IPS DF 19.7 (cell line): ENCODE measurements around the gene BANF1.
"Not testable (repeated sequence)": the region's sequence is repeated elsewhere in the genome, so short reads cannot be mapped to it uniquely, and the experiment has no call there.

Experiments
- DNase-seq: peaks from one replicate; pipeline ENCODE4 v3.0.0-alpha.2; 2013; ENCODE audit warnings: low read depth, low spot score

BANF1 gene

DNA sequence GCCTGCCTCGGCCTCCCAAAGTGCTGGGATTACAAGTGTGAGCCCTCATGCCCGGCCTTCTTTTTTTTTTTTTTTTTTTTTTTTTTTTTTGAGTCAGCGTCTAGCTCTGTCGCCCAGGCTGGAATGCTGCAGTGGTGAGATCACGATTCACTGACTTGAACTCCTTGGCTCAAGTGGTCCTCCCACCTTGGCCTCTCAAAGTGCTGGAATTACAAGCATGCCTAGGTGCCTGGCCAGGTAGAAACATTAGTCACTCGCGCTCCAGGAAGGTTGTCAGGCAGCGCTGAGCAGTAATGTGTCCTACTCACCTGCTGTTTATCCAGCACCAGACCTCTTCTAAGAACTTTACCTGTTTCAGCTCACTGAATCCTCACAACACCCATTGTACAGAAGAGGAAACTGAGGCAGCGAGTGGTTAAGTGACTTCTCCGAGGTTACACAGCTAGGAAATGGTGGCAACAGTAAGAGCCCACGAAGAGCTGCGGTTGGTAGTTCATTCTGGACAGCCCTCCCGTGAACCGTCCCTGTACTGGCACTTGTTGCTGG is 9.0 kb downstream of the BANF1 start:
- no peak for DNase-seq

- no peak for DNase-seq
Observed at GRCh38 chr11:66011785-66012303, 9.5 kb downstream of the BANF1 start, which contains the start of gene CST6. Gene CST6, plus strand, starts transcription at chr11:66012008. Its CDS starts 37 bp downstream, at chr11:66012045.

DNA sequence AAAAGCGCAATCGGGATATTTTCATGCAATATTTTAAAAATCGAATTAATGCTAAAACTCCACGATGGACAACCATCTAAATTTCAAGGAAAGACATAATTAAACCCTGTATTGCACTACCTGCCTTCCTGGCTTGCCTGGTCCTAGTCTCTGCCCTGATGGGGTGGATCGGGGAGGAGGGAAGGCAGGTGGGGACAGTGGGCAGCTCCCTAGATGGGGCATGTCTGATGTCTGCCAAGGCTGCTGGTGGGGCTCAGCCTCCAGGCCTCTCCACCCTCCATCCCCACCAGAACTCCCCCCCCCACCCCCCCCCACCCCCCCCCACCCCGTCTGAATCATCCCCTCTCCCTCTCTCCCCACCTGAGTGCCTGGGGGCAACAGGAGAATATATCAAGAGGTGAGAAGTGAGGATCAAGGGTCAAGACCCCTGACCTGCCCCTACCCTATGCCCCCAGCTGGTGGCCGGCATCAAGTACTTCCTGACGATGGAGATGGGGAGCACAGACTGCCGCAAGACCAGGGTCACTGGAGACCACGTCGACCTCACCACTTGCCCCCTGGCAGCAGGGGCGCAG is 10.2 kb downstream of the BANF1 start:
- DNase-seq: no peak

GRCh38 chr11:66012946-66013761 is 10.9 kb downstream of the BANF1 start:
- no peak for DNase-seq

DNA sequence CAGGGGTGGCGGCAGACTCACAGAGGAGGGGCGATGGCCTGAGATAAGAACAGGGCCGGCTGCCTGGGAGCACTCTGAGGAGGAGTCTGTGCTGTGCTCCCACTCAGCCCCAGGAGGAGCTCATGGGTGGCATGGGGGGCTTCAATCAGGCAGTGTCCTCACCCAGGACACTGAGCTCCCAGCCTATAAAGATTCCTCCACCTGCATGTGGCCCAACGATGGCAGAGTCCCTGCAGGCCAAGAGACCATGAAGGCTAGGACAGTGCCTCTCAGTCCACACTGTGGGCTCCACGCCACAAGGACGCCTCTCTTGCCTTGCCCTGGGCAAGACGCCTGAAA is 11.4 kb downstream of the BANF1 start:
- DNase-seq: no peak

- DNase-seq: no peak
Observed at GRCh38 chr11:66014804-66015453, 12.6 kb downstream of the BANF1 start.

DNA sequence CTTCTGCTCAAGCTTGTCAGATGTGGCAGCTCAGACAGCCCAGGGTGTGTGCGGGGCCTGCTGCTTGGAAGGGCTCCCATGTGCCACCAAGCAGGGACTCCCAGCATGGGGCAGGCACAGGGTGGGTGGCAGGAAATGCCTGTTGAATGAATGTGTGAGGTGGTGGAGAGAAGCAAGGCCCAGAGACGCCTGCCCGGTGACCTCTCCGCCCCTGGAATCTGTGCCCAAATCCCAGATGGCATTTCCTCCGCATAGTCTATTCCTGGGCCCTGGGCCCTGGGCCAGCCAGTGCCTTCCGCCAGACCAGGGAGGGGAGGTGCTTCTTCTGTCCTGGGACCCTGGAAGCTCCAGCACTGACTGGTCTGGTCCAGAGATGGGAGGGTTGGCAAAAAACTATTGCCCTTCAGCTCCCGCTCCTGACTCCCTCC is 13.2 kb downstream of the BANF1 start:
- no peak for DNase-seq

DNA sequence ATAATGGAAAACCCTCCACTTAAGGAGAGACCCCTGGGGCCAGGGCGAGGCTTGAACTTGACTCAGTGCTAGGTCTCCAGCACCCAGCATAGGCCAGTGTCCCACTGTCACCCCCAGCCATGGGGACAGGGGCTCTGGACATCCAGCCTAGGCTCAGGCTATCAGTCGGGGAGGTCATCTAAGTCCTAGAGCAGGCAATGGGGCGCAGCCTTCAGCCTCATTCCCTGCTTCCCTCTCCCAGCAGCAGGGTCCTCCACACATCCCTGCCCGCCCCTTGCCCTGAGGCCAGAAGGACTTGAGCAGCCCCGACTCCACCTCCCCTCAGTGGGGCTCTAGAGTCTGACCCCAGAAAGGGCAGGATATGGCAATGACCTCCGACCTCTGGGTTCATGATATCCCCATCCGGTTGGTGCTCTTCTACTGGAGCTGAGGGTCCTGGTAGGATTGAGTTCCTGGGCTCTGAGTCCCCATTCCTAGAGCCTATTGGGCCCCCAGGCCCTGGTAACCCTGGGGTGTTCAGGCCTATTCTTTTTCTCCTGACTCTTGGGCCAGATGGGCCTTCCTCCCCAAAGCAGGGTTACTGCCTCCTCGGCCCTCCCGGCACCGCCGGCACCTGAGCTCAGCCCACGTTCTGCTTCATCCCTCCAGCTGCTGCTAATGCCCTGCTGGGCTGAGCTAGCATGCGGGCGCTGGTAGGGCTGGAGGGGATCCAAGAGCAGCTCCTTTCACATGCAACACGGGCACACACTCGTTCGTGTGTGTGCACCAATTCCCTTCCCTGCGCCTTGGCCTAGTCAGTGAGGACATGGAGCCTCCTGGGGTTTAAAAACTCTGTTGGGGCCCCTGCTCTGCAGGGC is 13.9 kb downstream of the BANF1 start:
- no peak for DNase-seq

GRCh38 chr11:66016793-66017177 is 14.5 kb downstream of the BANF1 start:
- DNase-seq: no peak

- DNase-seq: no peak
Observed at GRCh38 chr11:66017321-66017720, 15.0 kb downstream of the BANF1 start.

GRCh38 chr11:66020212-66020611 is 17.9 kb downstream of the BANF1 start:
- no peak for DNase-seq

DNA sequence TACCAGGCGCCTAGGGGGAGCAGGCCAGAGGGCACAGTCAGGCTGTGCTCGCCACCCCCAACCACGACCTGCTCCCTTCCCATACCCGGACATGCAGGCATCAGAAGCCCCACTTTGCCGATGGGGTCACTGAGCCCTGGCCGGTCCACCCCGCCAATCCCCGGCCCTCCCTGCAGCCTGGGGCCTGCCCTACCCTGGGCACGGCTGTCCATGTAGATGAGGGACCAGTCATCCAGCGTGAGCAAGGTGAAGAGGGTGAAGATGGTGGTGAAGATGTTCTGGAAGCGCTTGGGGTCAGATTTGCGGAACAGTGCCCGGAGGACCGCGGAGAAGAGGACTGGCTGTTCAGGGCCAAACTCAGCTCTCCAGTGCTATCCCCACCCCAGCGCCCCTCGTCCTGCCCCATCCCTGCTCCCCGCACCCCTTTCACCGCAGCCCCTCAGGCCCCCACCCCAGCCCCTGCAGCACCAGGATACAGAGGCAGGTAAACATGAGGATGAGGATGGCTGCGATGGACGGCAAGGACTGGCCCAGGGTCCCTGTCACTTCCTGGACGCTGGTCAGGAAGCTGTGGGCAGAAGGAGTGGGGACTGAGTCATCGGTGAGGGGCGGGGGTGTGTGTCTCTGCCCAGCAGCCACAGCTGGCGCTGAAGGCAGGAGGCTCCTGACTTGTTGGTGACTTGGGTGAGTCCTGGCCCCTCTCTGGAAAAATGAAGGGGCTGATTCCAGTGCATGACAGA is 18.5 kb downstream of the BANF1 start:
- no peak for DNase-seq

DNA sequence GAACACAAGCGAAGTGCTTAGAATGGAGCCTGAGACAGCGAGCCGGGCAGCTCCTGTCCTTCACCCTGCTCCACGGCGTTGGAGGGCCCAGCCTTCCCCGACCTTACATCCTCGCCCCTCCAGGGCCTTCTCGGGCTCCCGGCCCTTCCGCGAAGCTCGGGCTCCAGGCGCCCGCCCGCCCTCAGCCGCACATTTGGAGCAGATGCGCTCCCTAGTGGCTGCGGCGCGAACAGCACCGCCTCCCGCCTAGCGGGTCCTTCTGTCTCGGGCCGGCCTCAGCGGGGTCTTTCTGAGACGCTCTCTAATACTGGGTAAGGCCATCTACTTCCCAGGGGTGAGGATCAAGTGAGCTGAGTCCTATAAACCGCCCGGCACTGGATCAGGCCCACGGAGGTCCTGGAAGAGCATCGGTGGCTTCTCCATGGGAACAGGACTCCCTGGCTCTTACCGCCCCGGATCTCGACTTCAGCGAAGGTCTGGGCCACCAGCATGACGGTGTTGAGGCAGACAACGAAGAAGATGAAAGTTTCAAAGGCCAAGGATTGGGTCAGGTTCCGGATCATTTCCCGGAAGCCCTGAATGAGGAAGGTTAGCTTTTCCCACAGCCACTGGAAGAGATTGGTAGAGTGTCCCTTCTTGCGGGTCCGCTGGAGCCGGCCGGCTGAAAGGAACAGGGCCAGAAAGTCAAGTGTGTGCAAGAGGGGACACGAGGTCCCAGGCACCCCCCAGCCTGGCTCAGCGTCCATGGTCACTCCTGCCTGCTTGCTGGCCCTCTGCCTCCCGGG is 20.3 kb downstream of the BANF1 start:
- no peak for DNase-seq

- DNase-seq: not testable (repeated sequence)
Observed at GRCh38 chr11:66023186-66023440, 20.8 kb downstream of the BANF1 start.

- DNase-seq: no peak
Observed at GRCh38 chr11:66026017-66026529, 23.8 kb downstream of the BANF1 start, which contains the start of gene CATSPER1. Gene CATSPER1, minus strand, starts transcription at chr11:66026479. Its CDS starts 100 bp downstream, at chr11:66026379.

GRCh38 chr11:66032957-66033735 is 30.8 kb downstream of the BANF1 start:
- DNase-seq: no peak

DNA sequence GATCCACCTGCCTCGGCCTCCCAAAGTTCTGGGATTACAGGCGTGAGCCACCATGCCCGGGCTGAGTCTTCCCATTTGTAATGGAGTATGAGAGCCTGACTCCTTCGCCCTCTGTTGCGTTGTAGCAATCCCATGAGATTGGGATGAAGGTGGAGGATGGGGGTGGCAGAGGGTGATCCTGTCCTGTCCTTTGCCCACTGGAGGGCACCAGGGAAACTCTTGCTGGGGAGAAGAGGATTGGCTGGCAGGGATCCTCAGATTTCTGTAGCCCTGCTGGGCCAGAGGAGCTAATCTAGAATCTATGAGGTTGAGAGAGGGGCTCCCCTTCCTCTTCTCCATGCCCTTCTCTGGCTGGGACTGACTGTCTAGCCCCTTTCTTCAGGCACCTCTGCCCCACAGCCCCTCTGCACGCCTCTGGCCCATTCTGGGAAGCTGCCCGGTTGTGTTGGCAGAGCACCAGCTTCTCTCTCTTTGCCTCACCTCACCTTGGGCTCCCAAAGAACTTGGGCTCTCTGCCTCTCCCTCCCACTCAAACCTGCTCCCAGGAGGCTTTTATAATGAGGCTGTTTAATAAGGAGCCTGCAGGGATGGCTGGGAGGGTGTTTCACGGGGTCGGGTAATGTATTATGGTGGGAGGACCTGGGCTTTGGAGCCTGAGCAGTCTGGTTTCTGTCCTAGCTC is 33.5 kb downstream of the BANF1 start:
- DNase-seq: no peak

DNA sequence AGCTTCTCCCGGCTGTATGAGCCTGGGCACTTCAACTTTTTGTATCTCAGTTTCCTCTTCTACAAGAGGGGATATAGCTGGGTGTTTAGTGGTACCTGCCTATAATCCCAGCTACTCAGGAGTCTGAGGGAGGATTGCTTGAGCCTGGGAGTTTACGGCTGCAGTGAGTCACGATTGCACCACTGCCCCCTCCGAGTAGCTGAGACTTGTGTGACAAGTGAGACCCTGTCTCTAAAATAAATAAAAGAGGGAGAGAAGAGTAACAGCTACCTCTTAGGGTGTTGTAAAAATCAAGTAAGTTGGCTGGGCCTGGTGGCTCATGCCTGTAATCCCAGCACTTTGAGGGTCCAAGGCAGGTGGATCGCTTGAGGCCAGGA is 34.0 kb downstream of the BANF1 start:
- DNase-seq: no peak

DNA sequence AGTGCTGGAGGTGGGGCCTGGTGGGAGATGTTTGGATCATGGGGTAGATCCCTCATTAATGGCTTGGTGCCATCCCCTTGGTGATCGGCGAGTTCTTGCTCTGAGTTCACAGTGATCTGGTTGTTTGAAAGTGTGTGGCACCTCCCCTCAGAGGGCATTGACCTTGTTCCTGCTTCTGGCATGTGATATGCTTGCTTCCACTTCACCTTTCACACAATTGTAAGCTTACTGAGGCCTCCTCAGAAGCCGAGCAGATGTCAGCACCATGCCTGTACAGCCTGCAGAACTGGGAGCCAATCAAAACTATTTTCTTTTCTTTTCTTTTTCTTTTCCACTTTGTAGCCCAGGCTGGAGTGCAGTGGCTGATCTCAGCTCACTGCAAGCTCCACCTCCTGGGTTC is 35.0 kb downstream of the BANF1 start:
- DNase-seq: no peak
